PC-3 (cell line): ENCODE data around the gene KRTDAP. TPM values are rescaled to one million over a fixed set of nuclear protein-coding genes. Genes with fewer than 3 reads are reported as not detected.

Experiments
- ATAC-seq: fragments of 200-7000 bp; cut with Tn5 transposase; 2 replicates; pipeline ENCODE4 v1.9.1; 2020; ENCODE audit warnings: mild to moderate bottlenecking, moderate library complexity
- BruUV-seq: library from RNA; stranded (reverse); fragments of 400-500 nt; replicated peaks from 2 replicates; lab custom pipeline; 2021; lab: Mats Ljungman, UMichigan
- CTCF ChIA-PET: fragments of 300-600 bp; sonication (Branson Sonifier 250); formaldehyde crosslinking; loops from one replicate; lab custom pipeline; 2022; ENCODE audit warnings: antibody characterized with exemption; lab: Charles Lee
- POLR2A ChIA-PET: fragments of 300-600 bp; sonication (Branson Sonifier 250); formaldehyde crosslinking; loops from one replicate; lab custom pipeline; 2022; ENCODE audit warnings: antibody characterized with exemption; ENCODE audit not compliant: unreplicated experiment; lab: Charles Lee
- DNase-seq: peaks from one replicate; pipeline ENCODE4 v3.0.0-alpha.2; 2015
- H2AFZ ChIP-seq: fragments of 300-600 bp; sonication (generic); 2 replicates; pipeline ENCODE4 v1.6.0; 2016; ENCODE audit warnings: antibody characterized with exemption, low read length
- H3F3A ChIP-seq: fragments of 300-600 bp; sonication (generic); one replicate; pipeline ENCODE4 v1.6.0; 2017; ENCODE audit warnings: antibody characterized with exemption, low read length, control low read depth, mild to moderate bottlenecking; ENCODE audit not compliant: unreplicated experiment
- H3K27ac ChIP-seq: fragments of 300-600 bp; sonication (generic); 2 replicates; pipeline ENCODE4 v1.5.1; 2016; ENCODE audit warnings: mild to moderate bottlenecking, low read length
- H3K27me3 ChIP-seq: fragments of 300-600 bp; sonication (generic); 2 replicates; pipeline ENCODE4 v1.6.1; 2016; ENCODE audit warnings: low read length, mixed read lengths
- H3K36me3 ChIP-seq: fragments of 300-600 bp; sonication (generic); 2 replicates; pipeline ENCODE4 v1.6.1; 2016; ENCODE audit warnings: low read depth, mixed run types, low read length, mixed read lengths
- H3K4me1 ChIP-seq: fragments of 300-600 bp; sonication (generic); 2 replicates; pipeline ENCODE4 v1.5.1; 2016; ENCODE audit warnings: low read length; ENCODE audit not compliant: insufficient read depth
- H3K4me2 ChIP-seq: fragments of 300-600 bp; sonication (generic); 2 replicates; pipeline ENCODE4 v1.6.0; 2016; ENCODE audit warnings: low read length
- H3K4me3 ChIP-seq: fragments of 300-600 bp; sonication (generic); 2 replicates; pipeline ENCODE4 v1.5.1; 2016; ENCODE audit warnings: mild to moderate bottlenecking, low read length, mixed read lengths
- H3K79me2 ChIP-seq: fragments of 300-600 bp; sonication (generic); 2 replicates; pipeline ENCODE4 v1.6.1; 2017; ENCODE audit warnings: low read length, mixed read lengths
- H3K9ac ChIP-seq: fragments of 300-600 bp; sonication (generic); 2 replicates; pipeline ENCODE4 v1.6.0; 2016; ENCODE audit warnings: mild to moderate bottlenecking, low read length
- H3K9me2 ChIP-seq: fragments of 300-600 bp; sonication (generic); replicated peaks from 2 replicates; pipeline ENCODE4 v1.6.1; 2016; ENCODE audit warnings: mixed run types, low read length, mixed read lengths
- H3K9me3 ChIP-seq: fragments of 300-600 bp; sonication (generic); 2 replicates; pipeline ENCODE4 v1.6.1; 2016; ENCODE audit warnings: low read length, mixed read lengths
- H4K20me1 ChIP-seq: fragments of 300-600 bp; sonication (generic); 2 replicates; pipeline ENCODE4 v1.6.1; 2016; ENCODE audit warnings: low read length, mixed read lengths
- EZH2 ChIP-seq: fragments of 300-600 bp; sonication (generic); IDR thresholded peaks from one replicate; pipeline ENCODE4 v1.6.1; 2017; ENCODE audit warnings: antibody characterized with exemption, mild to moderate bottlenecking, low read length; ENCODE audit not compliant: unreplicated experiment
- EZH2phosphoT487 ChIP-seq: fragments of 300-600 bp; sonication (generic); IDR thresholded peaks from 2 replicates; pipeline ENCODE4 v1.6.1; 2018; ENCODE audit warnings: mild to moderate bottlenecking, antibody characterized with exemption, low read length, borderline replicate concordance
- intact Hi-C: fragments of 100-400 bp; cut with micrococcal nuclease; formaldehyde crosslinking; loops from 2 replicates; pipeline ENCODE4 v1.9.0; 2023
- total RNA-seq: library from RNA; depleted of rRNA; stranded (reverse); fragments of >200 nt; gene quantifications from 2 replicates; pipeline ENCODE4 v1.2.3, GENCODE V29; 2014
- TF ChIP-seq, protein P1 (sequence below): fragments of 300-600 bp; sonication (generic); conservative IDR thresholded peaks from 2 replicates; pipeline ENCODE4 v1.5.1; 2017; ENCODE audit warnings: antibody characterized with exemption, low read depth, mild to moderate bottlenecking, low read length

Gene KRTDAP
- total RNA-seq, 1 experiment from 2014 or later = not detected

DNA sequence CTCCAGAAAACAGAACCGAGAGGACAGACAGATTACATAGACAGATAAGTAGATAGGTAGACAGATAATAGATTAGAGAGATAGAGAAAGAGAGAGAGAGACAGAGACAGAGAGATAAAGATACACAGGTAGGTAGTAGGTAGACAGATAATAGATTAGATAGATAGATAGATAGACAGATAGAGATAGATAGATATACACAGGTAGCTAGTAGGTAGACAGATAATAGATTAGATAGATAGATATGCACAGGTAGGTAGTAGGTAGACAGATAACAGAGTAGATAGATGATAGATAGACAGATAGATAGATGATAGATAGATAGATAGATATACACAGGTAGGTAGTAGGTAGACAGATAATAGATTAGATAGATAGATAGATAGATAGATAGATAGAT is 32.1 kb downstream of the KRTDAP start:
- no TSS peak for BruUV-seq
- Histone ChIP-seq H3K4me2 (no peak overlapping the region), H3K9me3 (no peaks in the 10 kb centered on the region), H3K27me3 (peaks cover 6% of the 10 kb centered on the region), H3K36me3 (no peaks in the 10 kb centered on the region), H3K4me3 (no peak overlapping the region), H3K4me1 (no peaks in the 10 kb centered on the region), H3F3A (no peaks in the 10 kb centered on the region), H2AFZ (no peak overlapping the region), H3K27ac (no peak overlapping the region), H3K79me2 (no peaks in the 10 kb centered on the region), H4K20me1 (no peaks in the 10 kb centered on the region), H3K9ac (no peak overlapping the region), H3K9me2 (no peaks in the 10 kb centered on the region)
- no peak for DNase-seq
- no peak for TF ChIP-seq EZH2phosphoT487
- no peak for TF ChIP-seq EZH2
- no peak for ATAC-seq
- POLR2A ChIA-PET = no interaction called here
- intact Hi-C loops = no loop called here
- CTCF ChIA-PET = no interaction called here

DNA sequence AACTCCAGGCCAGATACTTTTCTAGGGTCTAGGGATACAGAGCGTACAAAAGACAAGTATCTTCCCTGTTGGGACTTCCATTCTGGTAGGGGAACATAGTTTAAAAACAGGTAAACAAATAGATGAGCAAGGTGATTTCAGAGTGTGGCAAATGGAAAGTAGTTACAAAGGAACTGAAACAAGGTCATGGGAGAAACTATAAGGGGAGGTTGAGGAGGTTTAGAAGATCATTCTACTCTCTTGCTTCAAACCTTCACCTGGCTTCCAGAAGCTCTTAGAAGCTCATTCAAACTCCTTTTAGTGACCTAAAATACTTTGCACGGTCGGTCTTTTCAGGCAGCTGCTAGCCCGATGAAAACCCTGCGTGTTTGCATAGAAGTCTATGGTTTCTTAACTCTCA is 33.1 kb downstream of the KRTDAP start:
- no TSS peak for BruUV-seq
- POLR2A ChIA-PET = no interaction called here
- intact Hi-C loops = no loop called here

DNA sequence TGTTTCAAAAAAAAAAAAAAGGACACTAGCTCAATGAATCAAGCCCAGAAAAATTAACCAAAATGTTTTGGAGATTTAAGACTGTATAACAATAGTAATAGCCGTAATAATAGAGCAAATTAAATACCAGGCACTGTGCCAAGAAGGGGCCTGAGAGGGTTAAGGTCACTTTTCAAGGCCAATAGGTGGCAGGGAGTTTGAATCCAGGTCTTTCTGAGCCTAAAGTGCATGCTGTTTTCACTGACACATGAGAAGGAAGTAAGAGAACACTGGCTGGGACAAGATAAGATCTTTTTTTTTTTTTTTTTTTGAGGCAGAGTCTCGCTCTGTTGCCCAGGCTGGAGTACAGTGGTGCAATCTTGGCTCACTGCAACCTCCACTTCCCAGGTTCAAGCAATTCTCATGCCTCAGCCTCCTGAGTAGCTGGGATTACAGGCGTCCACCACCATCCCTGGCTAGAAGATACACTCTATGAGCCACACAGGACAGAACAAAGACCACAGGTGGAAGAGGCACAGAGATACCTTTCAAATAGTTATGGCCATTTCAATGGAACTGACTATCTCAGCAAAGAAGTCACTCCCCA is 34.6 kb downstream of the KRTDAP start:
- no TSS peak for BruUV-seq
- TF ChIP-seq, protein P1, sequence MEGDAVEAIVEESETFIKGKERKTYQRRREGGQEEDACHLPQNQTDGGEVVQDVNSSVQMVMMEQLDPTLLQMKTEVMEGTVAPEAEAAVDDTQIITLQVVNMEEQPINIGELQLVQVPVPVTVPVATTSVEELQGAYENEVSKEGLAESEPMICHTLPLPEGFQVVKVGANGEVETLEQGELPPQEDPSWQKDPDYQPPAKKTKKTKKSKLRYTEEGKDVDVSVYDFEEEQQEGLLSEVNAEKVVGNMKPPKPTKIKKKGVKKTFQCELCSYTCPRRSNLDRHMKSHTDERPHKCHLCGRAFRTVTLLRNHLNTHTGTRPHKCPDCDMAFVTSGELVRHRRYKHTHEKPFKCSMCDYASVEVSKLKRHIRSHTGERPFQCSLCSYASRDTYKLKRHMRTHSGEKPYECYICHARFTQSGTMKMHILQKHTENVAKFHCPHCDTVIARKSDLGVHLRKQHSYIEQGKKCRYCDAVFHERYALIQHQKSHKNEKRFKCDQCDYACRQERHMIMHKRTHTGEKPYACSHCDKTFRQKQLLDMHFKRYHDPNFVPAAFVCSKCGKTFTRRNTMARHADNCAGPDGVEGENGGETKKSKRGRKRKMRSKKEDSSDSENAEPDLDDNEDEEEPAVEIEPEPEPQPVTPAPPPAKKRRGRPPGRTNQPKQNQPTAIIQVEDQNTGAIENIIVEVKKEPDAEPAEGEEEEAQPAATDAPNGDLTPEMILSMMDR = no peak
- POLR2A ChIA-PET = no interaction called here

More for the DNA sequence above, 33.1 kb downstream of the KRTDAP start:
- H4K20me1 ChIP-seq = no peaks in the 10 kb centered on the region
- no peak overlapping the region for H3K4me3 ChIP-seq
- H3K27me3 ChIP-seq = peaks cover 6% of the 10 kb centered on the region
- CTCF ChIA-PET = no interaction called here
- no peaks in the 10 kb centered on the region for H3K36me3 ChIP-seq
- H2AFZ ChIP-seq = no peak overlapping the region
- H3K79me2 ChIP-seq = no peaks in the 10 kb centered on the region
- no peak for ATAC-seq
- no peak overlapping the region for H3K9ac ChIP-seq
- no peaks in the 10 kb centered on the region for H3K4me1 ChIP-seq
- TF ChIP-seq EZH2phosphoT487 (no peak), EZH2 (no peak)
- no peak for DNase-seq
- H3K9me3 ChIP-seq = no peaks in the 10 kb centered on the region
- H3K27ac ChIP-seq = no peak overlapping the region
- H3K9me2 ChIP-seq = no peaks in the 10 kb centered on the region
- no peaks in the 10 kb centered on the region for H3F3A ChIP-seq
- no peak overlapping the region for H3K4me2 ChIP-seq

More for the DNA sequence above, 34.6 kb downstream of the KRTDAP start:
- DNase-seq (no peak), ATAC-seq (no peak)
- CTCF ChIA-PET = no interaction called here
- Histone ChIP-seq H3K36me3 (no peaks in the 10 kb centered on the region), H3K4me3 (no peak overlapping the region), H3K79me2 (no peaks in the 10 kb centered on the region), H3F3A (no peaks in the 10 kb centered on the region), H3K27ac (no peak overlapping the region), H3K27me3 (peaks cover 7% of the 10 kb centered on the region), H3K4me2 (no peak overlapping the region), H3K9me3 (no peaks in the 10 kb centered on the region), H3K9ac (no peak overlapping the region), H4K20me1 (no peaks in the 10 kb centered on the region), H3K4me1 (no peaks in the 10 kb centered on the region), H3K9me2 (no peaks in the 10 kb centered on the region), H2AFZ (no peak overlapping the region)
- intact Hi-C loops = no loop called here
